SU-DHL-6 (cell line): ENCODE results near the gene GCM1.

Experiments
- H2AFZ ChIP-seq: fragments of 200-600 bp; sonication (generic); 2 replicates; pipeline ENCODE4 v1.6.1; 2014; ENCODE audit warnings: low read depth, mild to moderate bottlenecking, moderate library complexity, mixed read lengths, antibody characterized with exemption, low read length; ENCODE audit not compliant: severe bottlenecking
- H3F3A ChIP-seq: fragments of 200-600 bp; shearing (Covaris generic); 2 replicates; pipeline ENCODE4 v1.6.0; 2016; ENCODE audit warnings: antibody characterized with exemption, mild to moderate bottlenecking; ENCODE audit not compliant: insufficient read depth
- H3K27ac ChIP-seq: fragments of 200-600 bp; sonication (generic); 2 replicates; pipeline ENCODE4 v1.5.1; 2016; ENCODE audit warnings: low read depth, mild to moderate bottlenecking, low read length, moderate library complexity, mixed read lengths
- H3K27me3 ChIP-seq: fragments of 200-600 bp; sonication (generic), shearing (Covaris generic); 2 replicates; pipeline ENCODE4 v1.6.0; 2014; ENCODE audit warnings: mild to moderate bottlenecking, low read length
- H3K36me3 ChIP-seq: fragments of 200-600 bp; sonication (generic); 2 replicates; pipeline ENCODE4 v1.6.1; 2014; ENCODE audit warnings: mild to moderate bottlenecking, low read length, mixed read lengths
- H3K4me2 ChIP-seq: fragments of 300-600, 200-600 bp; shearing (Covaris generic), sonication (generic); 2 replicates; pipeline ENCODE4 v1.6.0; 2014; ENCODE audit warnings: low read length, low read depth, mild to moderate bottlenecking; ENCODE audit not compliant: poor library complexity, severe bottlenecking
- H3K4me3 ChIP-seq: fragments of 200-600 bp; sonication (generic); 2 replicates; pipeline ENCODE4 v1.5.1; 2014; ENCODE audit warnings: antibody characterized with exemption, low read length, mild to moderate bottlenecking, mixed read lengths; ENCODE audit not compliant: insufficient read depth, poor library complexity, severe bottlenecking
- H3K79me2 ChIP-seq: fragments of 200-600 bp; sonication (generic); 2 replicates; pipeline ENCODE4 v1.6.1; 2014; ENCODE audit warnings: mild to moderate bottlenecking, low read length, moderate library complexity; ENCODE audit not compliant: insufficient read depth
- H3K9ac ChIP-seq: fragments of 200-600 bp; sonication (generic); 2 replicates; pipeline ENCODE4 v1.7.0; 2014; ENCODE audit warnings: mild to moderate bottlenecking, low read length
- H3K9me2 ChIP-seq: fragments of 200-600 bp; sonication (generic); replicated peaks from 2 replicates; pipeline ENCODE4 v1.6.1; 2014; ENCODE audit warnings: low read length; ENCODE audit not compliant: insufficient read depth
- H3K9me3 ChIP-seq: fragments of 200-600 bp; sonication (generic); 2 replicates; pipeline ENCODE4 v1.6.1; 2014; ENCODE audit warnings: low read length, mixed read lengths; ENCODE audit not compliant: insufficient read depth
- H4K20me1 ChIP-seq: fragments of 200-600 bp; sonication (generic); 2 replicates; pipeline ENCODE4 v1.6.1; 2014; ENCODE audit warnings: low read depth, mild to moderate bottlenecking, antibody characterized with exemption, low read length, moderate library complexity, mixed read lengths
- CTCF ChIP-seq: fragments of 200-600 bp; sonication (generic); IDR thresholded peaks from one replicate; pipeline ENCODE4 v1.5.1; 2017; ENCODE audit warnings: antibody characterized with exemption, mild to moderate bottlenecking, low read length, moderate library complexity; ENCODE audit not compliant: insufficient read depth, poor library complexity, severe bottlenecking
- EZH2phosphoT487 ChIP-seq: fragments of 200-600 bp; sonication (generic), shearing (Covaris generic); conservative IDR thresholded peaks from 2 replicates; pipeline ENCODE4 v1.6.1; 2018; ENCODE audit warnings: mild to moderate bottlenecking, antibody characterized with exemption, low read length, moderate library complexity, mixed read lengths

GCM1 gene

GRCh38 chr6:53179961-53180651 is 31.5 kb upstream of the GCM1 start:
- no peak for TF ChIP-seq CTCF
- TF ChIP-seq EZH2phosphoT487: no peak
- Histone ChIP-seq H3K9ac (no peak overlapping the region), H2AFZ (peak overlapping the region; percentile 47)

GRCh38 chr6:53178837-53179432 is 30.3 kb upstream of the GCM1 start:
- TF ChIP-seq CTCF (peak; percentile 20), EZH2phosphoT487 (no peak)
- H2AFZ ChIP-seq: no peak overlapping the region

More at GRCh38 chr6:53179961-53180651, 31.5 kb upstream of the GCM1 start:
- no peak overlapping the region for H3K4me3 ChIP-seq
- H3K79me2 ChIP-seq: no peaks in the 10 kb centered on the region
- H4K20me1 ChIP-seq: no peaks in the 10 kb centered on the region
- H3K27me3 ChIP-seq: no peaks in the 10 kb centered on the region
- H3K9me2 ChIP-seq: no peaks in the 10 kb centered on the region
- no peak overlapping the region for H3K27ac ChIP-seq
- H3F3A ChIP-seq: no peaks in the 10 kb centered on the region
- no peaks in the 10 kb centered on the region for H3K36me3 ChIP-seq
- no peak overlapping the region for H3K4me2 ChIP-seq
- H3K9me3 ChIP-seq: no peaks in the 10 kb centered on the region

GRCh38 chr6:53175027-53175426 is 26.4 kb upstream of the GCM1 start:
- Histone ChIP-seq H3K36me3 (no peaks in the 10 kb centered on the region), H2AFZ (no peak overlapping the region), H3F3A (no peaks in the 10 kb centered on the region), H3K27ac (no peak overlapping the region), H3K79me2 (no peaks in the 10 kb centered on the region), H3K9me2 (no peaks in the 10 kb centered on the region), H3K27me3 (no peaks in the 10 kb centered on the region), H3K4me2 (no peak overlapping the region), H3K4me3 (no peak overlapping the region), H3K9ac (no peak overlapping the region), H3K9me3 (no peaks in the 10 kb centered on the region), H4K20me1 (no peaks in the 10 kb centered on the region)
- no peak for TF ChIP-seq CTCF
- TF ChIP-seq EZH2phosphoT487: no peak

More at GRCh38 chr6:53178837-53179432, 30.3 kb upstream of the GCM1 start:
- no peaks in the 10 kb centered on the region for H3K79me2 ChIP-seq
- H3K4me2 ChIP-seq: no peak overlapping the region
- no peaks in the 10 kb centered on the region for H3F3A ChIP-seq
- no peak overlapping the region for H3K9ac ChIP-seq
- H3K36me3 ChIP-seq: no peaks in the 10 kb centered on the region
- no peaks in the 10 kb centered on the region for H3K9me3 ChIP-seq
- H3K27ac ChIP-seq: no peak overlapping the region
- no peaks in the 10 kb centered on the region for H4K20me1 ChIP-seq
- no peak overlapping the region for H3K4me3 ChIP-seq
- H3K9me2 ChIP-seq: no peaks in the 10 kb centered on the region
- H3K27me3 ChIP-seq: no peaks in the 10 kb centered on the region
